LNCAP (cell line): ENCODE data around the gene NFIX.

Source experiments
- CTCF ChIP-seq: fragments of 450-650 bp; IDR thresholded peaks from 2 replicates; pipeline ENCODE4 v1.5.1; 2017; ENCODE audit warnings: mild to moderate bottlenecking

Gene NFIX

GRCh38 chr19:13054626-13055212 lies 59.4 kb downstream of the NFIX start:
- TF ChIP-seq CTCF = no peak

GRCh38 chr19:13055213-13056051 lies 60.2 kb downstream of the NFIX start:
- no peak for TF ChIP-seq CTCF

- TF ChIP-seq CTCF = no peak
Observed at GRCh38 chr19:13056052-13056660, 60.9 kb downstream of the NFIX start.

- no peak for TF ChIP-seq CTCF
Observed at GRCh38 chr19:13057147-13057572, 61.9 kb downstream of the NFIX start.

GRCh38 chr19:13057744-13058143 lies 62.5 kb downstream of the NFIX start:
- TF ChIP-seq CTCF = no peak

GRCh38 chr19:13058951-13059660 lies 63.8 kb downstream of the NFIX start:
- TF ChIP-seq CTCF = no peak

GRCh38 chr19:13060233-13060963 lies 65.1 kb downstream of the NFIX start:
- TF ChIP-seq CTCF = no peak
